Chondrocyte (in vitro differentiated cells): ENCODE measurements around the gene POLR2J3. TPM values are rescaled to one million over a fixed set of nuclear protein-coding genes. Genes with fewer than 3 reads are reported as not detected.
"Not testable (repeated sequence)": the region's sequence is repeated elsewhere in the genome, so short reads cannot be mapped to it uniquely, and the experiment has no call there.

Experiments used
- DNase-seq: peaks from one replicate; pipeline ENCODE4 v3.0.0; 2021; ENCODE audit warnings: mixed read lengths, low spot score
- H3K27ac Mint-ChIP-seq: one replicate; pipeline ENCODE4 v1.8.0; 2021; ENCODE audit warnings: mild to moderate bottlenecking, moderate library complexity, mixed read lengths; ENCODE audit not compliant: unreplicated experiment
- H3K27me3 Mint-ChIP-seq: 2 replicates; pipeline ENCODE4 v1.8.0; 2021; ENCODE audit warnings: low read depth, mixed read lengths
- H3K36me3 Mint-ChIP-seq: 2 replicates; pipeline ENCODE4 v1.8.0; 2021; ENCODE audit warnings: low read depth, mixed read lengths
- H3K4me1 Mint-ChIP-seq: 2 replicates; pipeline ENCODE4 v1.8.0; 2021; ENCODE audit warnings: low read depth, mild to moderate bottlenecking, mixed read lengths
- H3K4me3 Mint-ChIP-seq: one replicate; pipeline ENCODE4 v1.8.0; 2021; ENCODE audit warnings: mild to moderate bottlenecking, moderate library complexity, mixed read lengths; ENCODE audit not compliant: unreplicated experiment
- H3K9me3 Mint-ChIP-seq: 2 replicates; pipeline ENCODE4 v1.8.0; 2021; ENCODE audit warnings: low read depth, mixed read lengths
- total RNA-seq: library from RNA; stranded (reverse); gene quantifications from 3 replicates; pipeline ENCODE4 v1.2.1, GENCODE V29; 2021

The POLR2J3 gene
- total RNA-seq, 1 donor from 2014 or later = 9.9 TPM

GRCh38 chr7:102609734-102610133 is 37.4 kb upstream of the POLR2J3 start:
- H3K4me3 Mint-ChIP-seq, H3K27me3 Mint-ChIP-seq, H3K27ac Mint-ChIP-seq, DNase-seq, H3K36me3 Mint-ChIP-seq, H3K9me3 Mint-ChIP-seq, H3K4me1 Mint-ChIP-seq: not testable (repeated sequence)

DNA sequence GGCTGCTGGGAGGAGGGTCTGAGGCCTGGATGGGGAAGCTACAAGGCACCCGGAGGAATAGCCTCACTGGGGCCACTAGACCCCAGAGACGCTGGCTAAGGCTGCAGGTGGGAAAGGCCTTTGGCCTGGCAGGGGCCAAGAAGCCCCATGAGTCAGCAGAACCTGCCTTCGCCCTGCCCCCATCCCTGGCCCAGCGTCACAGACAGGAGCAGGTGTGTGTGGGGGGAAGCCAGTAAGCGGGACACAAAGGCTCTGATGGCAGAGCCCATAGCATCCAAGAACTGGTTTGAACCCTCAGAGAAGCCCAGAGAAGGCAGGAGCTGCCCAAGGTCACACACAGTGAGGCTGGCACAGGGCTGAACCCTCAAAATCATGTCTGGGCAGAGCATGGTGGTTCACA is 34.5 kb upstream of the POLR2J3 start:
- not testable (repeated sequence) for H3K9me3 Mint-ChIP-seq, H3K27ac Mint-ChIP-seq, H3K4me3 Mint-ChIP-seq, H3K36me3 Mint-ChIP-seq, H3K27me3 Mint-ChIP-seq, H3K4me1 Mint-ChIP-seq, DNase-seq

- H3K27me3 Mint-ChIP-seq, H3K4me1 Mint-ChIP-seq, DNase-seq, H3K36me3 Mint-ChIP-seq, H3K9me3 Mint-ChIP-seq, H3K4me3 Mint-ChIP-seq, H3K27ac Mint-ChIP-seq: not testable (repeated sequence)
Observed at GRCh38 chr7:102604431-102605145, 32.2 kb upstream of the POLR2J3 start.

DNA sequence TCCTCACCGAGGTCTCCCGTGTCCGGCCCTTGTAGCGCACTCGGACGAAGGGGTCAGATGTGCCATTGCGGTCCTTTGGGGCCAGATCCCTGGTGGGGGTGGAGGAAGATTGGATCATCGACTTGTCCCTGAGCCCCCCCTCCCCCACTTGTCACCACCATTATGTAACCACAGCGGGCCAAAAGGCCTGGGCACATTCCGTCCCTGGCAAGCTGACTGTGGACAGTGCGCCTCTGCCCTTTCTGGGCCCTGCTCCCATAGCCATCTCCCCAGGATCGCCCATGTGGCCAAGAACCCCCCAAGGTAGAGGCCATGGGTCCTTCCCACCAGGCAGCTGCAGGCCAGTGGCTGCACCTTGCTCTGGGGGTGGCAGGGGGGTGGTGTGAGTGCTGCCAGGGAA is 29.9 kb upstream of the POLR2J3 start:
- not testable (repeated sequence) for H3K4me3 Mint-ChIP-seq, H3K36me3 Mint-ChIP-seq, H3K9me3 Mint-ChIP-seq

GRCh38 chr7:102599699-102600098 is 27.3 kb upstream of the POLR2J3 start:
- H3K27me3 Mint-ChIP-seq, H3K4me3 Mint-ChIP-seq, H3K4me1 Mint-ChIP-seq, DNase-seq, H3K27ac Mint-ChIP-seq, H3K36me3 Mint-ChIP-seq, H3K9me3 Mint-ChIP-seq: not testable (repeated sequence)

More for the DNA sequence above, 29.9 kb upstream of the POLR2J3 start:
- DNase-seq, H3K27me3 Mint-ChIP-seq, H3K27ac Mint-ChIP-seq, H3K4me1 Mint-ChIP-seq: not testable (repeated sequence)

GRCh38 chr7:102596036-102596435 is 23.7 kb upstream of the POLR2J3 start:
- not testable (repeated sequence) for H3K9me3 Mint-ChIP-seq, DNase-seq, H3K36me3 Mint-ChIP-seq, H3K4me1 Mint-ChIP-seq, H3K27ac Mint-ChIP-seq, H3K27me3 Mint-ChIP-seq, H3K4me3 Mint-ChIP-seq

DNA sequence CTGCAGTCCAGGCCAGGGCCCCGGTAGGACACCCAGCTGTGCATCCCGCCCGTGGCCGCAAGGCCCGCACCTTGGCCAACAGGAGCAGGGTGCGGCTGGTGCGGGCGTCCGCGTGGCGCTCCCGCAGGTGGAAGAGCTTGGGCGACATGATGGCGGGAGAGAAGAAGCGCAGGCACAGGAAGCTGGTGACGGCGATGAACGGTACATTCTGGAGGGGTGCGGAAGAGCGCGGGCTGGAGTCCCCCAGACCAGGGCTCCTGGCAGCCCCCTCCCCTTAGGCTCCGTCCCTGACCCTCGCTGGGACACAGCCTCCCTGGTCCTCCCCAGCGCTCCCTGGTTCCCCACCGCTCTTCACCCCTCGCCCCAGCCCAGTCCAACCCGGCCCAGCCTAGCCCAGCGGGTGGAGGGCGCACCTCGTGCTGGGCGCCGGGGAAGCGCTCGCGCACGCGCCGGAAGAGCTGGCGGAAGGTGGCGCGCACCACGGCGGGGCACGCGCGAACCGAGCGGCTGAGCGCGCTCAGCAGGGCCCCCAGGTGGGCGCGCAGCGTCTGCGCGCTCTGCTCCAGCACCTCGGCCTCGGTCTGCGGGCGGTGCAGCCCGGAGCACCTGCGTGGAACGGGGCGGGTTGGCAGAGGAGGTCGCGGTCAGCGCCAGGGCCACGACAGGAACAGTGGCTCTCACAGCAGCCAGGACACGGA is 21.4 kb upstream of the POLR2J3 start:
- not testable (repeated sequence) for H3K27me3 Mint-ChIP-seq, H3K27ac Mint-ChIP-seq, H3K4me3 Mint-ChIP-seq, H3K4me1 Mint-ChIP-seq, H3K9me3 Mint-ChIP-seq, DNase-seq, H3K36me3 Mint-ChIP-seq

- not testable (repeated sequence) for H3K4me1 Mint-ChIP-seq, DNase-seq, H3K36me3 Mint-ChIP-seq, H3K9me3 Mint-ChIP-seq, H3K27ac Mint-ChIP-seq, H3K4me3 Mint-ChIP-seq, H3K27me3 Mint-ChIP-seq
Observed at GRCh38 chr7:102592477-102593019, 20.2 kb upstream of the POLR2J3 start.

DNA sequence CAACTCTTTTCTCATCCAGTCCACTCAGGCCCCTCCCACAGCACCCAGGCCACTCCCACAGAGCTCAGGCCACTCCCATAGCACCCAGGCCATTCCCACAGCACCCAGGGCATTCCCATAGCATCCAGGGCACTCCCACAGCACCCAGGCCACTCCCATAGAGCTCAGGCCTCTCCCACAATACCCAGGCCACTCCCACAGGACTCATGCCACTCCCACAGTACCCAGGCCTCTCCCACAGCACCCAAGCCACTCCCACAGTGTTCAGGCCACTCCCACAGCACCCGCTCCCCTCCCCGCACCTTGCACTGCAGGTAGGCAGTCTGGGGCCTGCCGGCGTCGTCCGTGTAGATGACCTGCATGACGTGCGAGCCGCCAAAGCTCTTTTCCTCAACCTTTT is 17.5 kb upstream of the POLR2J3 start:
- not testable (repeated sequence) for H3K27ac Mint-ChIP-seq, H3K9me3 Mint-ChIP-seq, H3K4me3 Mint-ChIP-seq, H3K27me3 Mint-ChIP-seq, DNase-seq, H3K36me3 Mint-ChIP-seq, H3K4me1 Mint-ChIP-seq

GRCh38 chr7:102583495-102583894 is 11.1 kb upstream of the POLR2J3 start:
- H3K4me3 Mint-ChIP-seq, H3K27me3 Mint-ChIP-seq, H3K4me1 Mint-ChIP-seq, DNase-seq, H3K9me3 Mint-ChIP-seq, H3K27ac Mint-ChIP-seq, H3K36me3 Mint-ChIP-seq: not testable (repeated sequence)

- DNase-seq, H3K27me3 Mint-ChIP-seq, H3K36me3 Mint-ChIP-seq, H3K27ac Mint-ChIP-seq, H3K4me1 Mint-ChIP-seq, H3K4me3 Mint-ChIP-seq, H3K9me3 Mint-ChIP-seq: not testable (repeated sequence)
Observed at GRCh38 chr7:102581722-102582121, 9.3 kb upstream of the POLR2J3 start.

DNA sequence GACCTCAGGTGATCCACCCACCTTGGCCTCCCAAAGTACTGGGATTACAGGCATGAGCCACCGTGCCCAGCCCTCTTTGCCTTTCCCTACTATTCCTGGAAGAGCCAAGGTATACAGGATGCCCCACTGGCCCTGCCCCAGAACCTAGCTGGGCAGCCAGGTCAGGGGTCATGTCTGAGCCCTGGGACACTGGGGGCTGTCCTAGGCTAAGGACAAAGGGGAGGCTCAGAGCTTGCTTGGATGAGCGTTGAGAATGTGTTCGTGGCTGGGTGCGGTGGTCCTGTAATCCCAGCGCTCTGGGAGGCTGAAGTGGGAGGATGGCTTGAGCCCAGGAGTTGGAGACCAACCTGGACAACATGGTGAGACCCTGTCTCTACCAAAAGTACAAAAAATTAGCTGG is 6.1 kb upstream of the POLR2J3 start:
- not testable (repeated sequence) for H3K27ac Mint-ChIP-seq, H3K4me1 Mint-ChIP-seq, H3K27me3 Mint-ChIP-seq, H3K36me3 Mint-ChIP-seq, H3K9me3 Mint-ChIP-seq, H3K4me3 Mint-ChIP-seq
- peak; percentile 53 for DNase-seq
